Astrocyte of the hippocampus (primary cell): ENCODE measurements around the gene PCYOX1L.
"Not testable (repeated sequence)": the region's sequence is repeated elsewhere in the genome, so short reads cannot be mapped to it uniquely, and the experiment has no call there.

Experiments used
- DNase-seq: peaks from one replicate; pipeline ENCODE4 v3.0.0; 2011; ENCODE audit warnings: low read depth, low spot score

PCYOX1L gene

GRCh38 chr5:149387081-149387631, 29.3 kb downstream of the PCYOX1L start:
- DNase-seq, result no peak

- no peak for DNase-seq
Measured at GRCh38 chr5:149387982-149388381, 30.1 kb downstream of the PCYOX1L start.

- DNase-seq, result no peak
Measured at GRCh38 chr5:149388498-149389190, 30.8 kb downstream of the PCYOX1L start.

- no peak for DNase-seq
Measured at GRCh38 chr5:149389552-149390495, 32.0 kb downstream of the PCYOX1L start.

GRCh38 chr5:149391076-149391475, 33.2 kb downstream of the PCYOX1L start:
- DNase-seq, result not testable (repeated sequence)

- DNase-seq, result no peak
Measured at GRCh38 chr5:149391524-149391923, 33.7 kb downstream of the PCYOX1L start.

- DNase-seq, result no peak
Measured at GRCh38 chr5:149392718-149393117, 34.9 kb downstream of the PCYOX1L start.

GRCh38 chr5:149394996-149395395, 37.1 kb downstream of the PCYOX1L start:
- DNase-seq, result not testable (repeated sequence)

GRCh38 chr5:149397530-149397929, 39.7 kb downstream of the PCYOX1L start:
- DNase-seq, result no peak

GRCh38 chr5:149398747-149399266, 41.0 kb downstream of the PCYOX1L start:
- not testable (repeated sequence) for DNase-seq

- no peak for DNase-seq
Measured at GRCh38 chr5:149399775-149400174, 41.9 kb downstream of the PCYOX1L start.

GRCh38 chr5:149400304-149400703, 42.5 kb downstream of the PCYOX1L start:
- DNase-seq, result no peak

GRCh38 chr5:149401051-149401450, 43.2 kb downstream of the PCYOX1L start:
- no peak for DNase-seq

GRCh38 chr5:149402291-149402690, 44.4 kb downstream of the PCYOX1L start:
- no peak for DNase-seq

- peak; percentile 50 for DNase-seq
Measured at GRCh38 chr5:149403923-149404745, 46.3 kb downstream of the PCYOX1L start.

GRCh38 chr5:149404746-149405549, 47.1 kb downstream of the PCYOX1L start:
- DNase-seq, result peak; percentile 57

- DNase-seq, result no peak
Measured at GRCh38 chr5:149405550-149406202, 47.8 kb downstream of the PCYOX1L start.

- peak; percentile 70 for DNase-seq
Measured at GRCh38 chr5:149406203-149406978, 48.5 kb downstream of the PCYOX1L start.

- DNase-seq, result no peak
Measured at GRCh38 chr5:149406979-149407306, 49.1 kb downstream of the PCYOX1L start.
